ENCODE results near the gene LGSN. TPM values are rescaled to one million over a fixed set of nuclear protein-coding genes. Genes with fewer than 3 reads are reported as not detected.

LGSN gene
- total RNA-seq, 1 donor from 2014 or later = not detected

DNA sequence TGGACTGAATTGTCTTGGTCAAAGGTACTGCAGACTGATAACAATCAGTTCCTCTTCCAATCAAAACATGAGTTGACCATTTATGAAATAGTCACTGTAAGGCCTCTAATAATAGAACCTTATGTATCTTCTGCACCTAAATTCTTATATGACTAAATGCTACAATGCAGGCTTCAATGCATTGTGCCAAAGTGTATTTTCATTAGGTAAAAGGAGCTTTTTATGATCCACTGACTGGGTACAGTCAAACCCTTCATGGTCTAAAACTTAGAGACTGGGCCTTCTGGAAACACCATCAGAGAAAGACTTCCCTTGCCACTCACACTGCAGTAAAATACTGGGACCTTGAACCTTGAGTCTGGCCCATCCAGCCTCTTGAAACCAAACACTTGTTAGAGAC is 16.3 kb downstream of the LGSN start:
- no peak for DNase-seq (ENCODE audit: low spot score in 2 of 2)
- Histone ChIP-seq H3K4me3 (no peak overlapping the region), H3K9me3 (no peaks in the 10 kb centered on the region), H3K27ac (no peak overlapping the region), H3K36me3 (no peaks in the 10 kb centered on the region), H3K27me3 (no peaks in the 10 kb centered on the region), H3K4me1 (no peaks in the 10 kb centered on the region)
- TF ChIP-seq, protein P1, sequence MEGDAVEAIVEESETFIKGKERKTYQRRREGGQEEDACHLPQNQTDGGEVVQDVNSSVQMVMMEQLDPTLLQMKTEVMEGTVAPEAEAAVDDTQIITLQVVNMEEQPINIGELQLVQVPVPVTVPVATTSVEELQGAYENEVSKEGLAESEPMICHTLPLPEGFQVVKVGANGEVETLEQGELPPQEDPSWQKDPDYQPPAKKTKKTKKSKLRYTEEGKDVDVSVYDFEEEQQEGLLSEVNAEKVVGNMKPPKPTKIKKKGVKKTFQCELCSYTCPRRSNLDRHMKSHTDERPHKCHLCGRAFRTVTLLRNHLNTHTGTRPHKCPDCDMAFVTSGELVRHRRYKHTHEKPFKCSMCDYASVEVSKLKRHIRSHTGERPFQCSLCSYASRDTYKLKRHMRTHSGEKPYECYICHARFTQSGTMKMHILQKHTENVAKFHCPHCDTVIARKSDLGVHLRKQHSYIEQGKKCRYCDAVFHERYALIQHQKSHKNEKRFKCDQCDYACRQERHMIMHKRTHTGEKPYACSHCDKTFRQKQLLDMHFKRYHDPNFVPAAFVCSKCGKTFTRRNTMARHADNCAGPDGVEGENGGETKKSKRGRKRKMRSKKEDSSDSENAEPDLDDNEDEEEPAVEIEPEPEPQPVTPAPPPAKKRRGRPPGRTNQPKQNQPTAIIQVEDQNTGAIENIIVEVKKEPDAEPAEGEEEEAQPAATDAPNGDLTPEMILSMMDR (IDR thresholded peaks at IDR 0.05) = no peak
- intact Hi-C loops (cut with DNase I) = no loop called here

DNA sequence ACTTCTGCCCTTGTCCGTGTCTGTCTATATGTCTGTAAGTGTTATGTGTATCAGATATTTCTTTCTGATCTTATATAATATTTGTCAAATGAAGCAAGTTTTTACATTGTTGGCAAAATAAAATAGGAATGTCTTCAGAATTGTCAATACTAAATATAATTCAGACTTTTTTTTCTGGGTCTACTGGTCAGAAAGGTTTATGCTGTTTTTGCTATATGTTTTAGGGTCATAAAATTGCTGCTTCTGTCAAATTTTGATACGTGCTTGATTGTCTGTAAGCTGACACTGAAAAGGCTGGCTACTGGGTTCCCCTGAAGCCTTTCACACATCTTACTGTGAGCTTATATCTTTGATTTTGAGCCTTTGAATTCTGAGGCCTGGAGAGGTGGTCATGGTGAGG is 20.1 kb downstream of the LGSN start:
- Histone ChIP-seq H3K27me3 (no peaks in the 10 kb centered on the region), H3K9me3 (no peaks in the 10 kb centered on the region), H3K27ac (no peak overlapping the region), H3K36me3 (no peaks in the 10 kb centered on the region), H3K4me1 (no peaks in the 10 kb centered on the region), H3K4me3 (no peak overlapping the region)
- intact Hi-C loops (cut with DNase I) = no loop called here
- TF ChIP-seq, protein P1 (IDR thresholded peaks at IDR 0.05) = no peak
- no peak for DNase-seq (ENCODE audit: low spot score in 2 of 2)

- Histone ChIP-seq H3K9me3 (no peaks in the 10 kb centered on the region), H3K4me1 (no peaks in the 10 kb centered on the region), H3K27me3 (no peaks in the 10 kb centered on the region), H3K27ac (no peak overlapping the region), H3K36me3 (no peaks in the 10 kb centered on the region), H3K4me3 (no peak overlapping the region)
- intact Hi-C loops (cut with DNase I) = no loop called here
- no peak for DNase-seq (ENCODE audit: low spot score in 2 of 2)
- TF ChIP-seq, protein P1 (IDR thresholded peaks at IDR 0.05) = no peak
Measured at GRCh38 chr6:63295553-63296194, 24.1 kb downstream of the LGSN start.

- Histone ChIP-seq H3K9me3 (no peaks in the 10 kb centered on the region), H3K27me3 (no peaks in the 10 kb centered on the region), H3K4me1 (no peaks in the 10 kb centered on the region), H3K4me3 (no peak overlapping the region), H3K36me3 (no peaks in the 10 kb centered on the region), H3K27ac (no peak overlapping the region)
- TF ChIP-seq, protein P1 (IDR thresholded peaks at IDR 0.05) = no peak
- intact Hi-C loops (cut with DNase I) = no loop called here
- no peak for DNase-seq (ENCODE audit: low spot score in 2 of 2)
Measured at GRCh38 chr6:63290492-63291058, 29.2 kb downstream of the LGSN start.

DNA sequence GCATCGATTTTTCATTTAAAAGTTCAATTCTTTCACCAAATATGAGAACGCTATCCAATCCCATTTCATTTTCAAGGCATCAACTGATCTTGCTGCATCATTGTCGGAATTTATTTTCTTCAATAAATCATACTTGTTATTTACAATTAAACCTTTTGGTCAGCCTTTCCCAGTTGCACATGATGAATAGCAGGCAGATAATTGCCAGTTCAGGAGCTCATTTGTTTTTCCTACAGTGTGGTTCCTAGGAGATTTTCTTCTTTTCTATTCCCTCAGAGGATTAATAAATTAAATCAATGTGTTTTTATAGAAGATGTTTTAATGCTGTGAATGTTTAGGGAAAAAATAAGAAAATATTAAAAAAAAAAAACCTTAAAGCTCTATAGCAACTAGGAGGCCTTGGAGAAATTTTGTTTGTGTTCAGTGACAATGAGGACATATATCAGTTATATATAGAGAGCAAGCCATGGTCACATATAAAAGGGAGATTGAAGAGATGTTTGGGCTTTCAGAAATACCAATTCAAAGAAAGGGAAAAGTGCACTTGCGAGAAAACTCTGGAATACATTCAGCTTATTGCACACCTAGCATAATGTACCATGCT is 30.4 kb downstream of the LGSN start:
- intact Hi-C loops (cut with DNase I) = no loop called here
- no peak for DNase-seq (ENCODE audit: low spot score in 2 of 2)

More for the DNA sequence above, 30.4 kb downstream of the LGSN start:
- Histone ChIP-seq H3K9me3 (no peaks in the 10 kb centered on the region), H3K4me1 (no peaks in the 10 kb centered on the region), H3K27me3 (no peaks in the 10 kb centered on the region), H3K4me3 (no peak overlapping the region), H3K27ac (no peak overlapping the region), H3K36me3 (no peaks in the 10 kb centered on the region)
- TF ChIP-seq, protein P1 (IDR thresholded peaks at IDR 0.05) = no peak
